ENCODE results near the gene PALD1. TPM values are rescaled to one million over a fixed set of nuclear protein-coding genes. Genes with fewer than 3 reads are reported as not detected.

Gene PALD1
- total RNA-seq, 2 donors from 2014 or later: 4.9 to 11.7 TPM

DNA sequence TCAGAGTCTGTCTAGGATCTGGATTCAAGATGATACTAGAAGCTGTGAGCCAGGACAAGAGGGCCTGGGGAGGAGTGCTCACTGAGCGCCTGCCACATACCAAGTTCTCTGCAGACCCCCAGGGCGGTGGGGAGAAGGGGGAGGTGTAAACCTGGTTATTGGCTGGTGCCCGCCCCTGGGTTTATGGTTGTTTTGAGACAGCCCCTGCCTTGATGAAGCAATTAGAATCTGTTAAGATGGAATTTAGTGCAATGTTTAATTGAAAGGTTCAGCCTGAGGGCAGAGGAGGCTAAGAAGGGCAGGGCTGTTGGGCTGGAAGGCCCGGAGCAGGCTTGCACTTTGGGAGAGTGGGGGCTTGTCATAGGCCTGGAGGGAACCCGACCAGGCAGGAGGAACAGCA, 81.3 kb downstream of the PALD1 start:
- H3K4me1 ChIP-seq: no peaks in the 10 kb centered on the region
- no peak overlapping the region for H3K4me3 ChIP-seq
- no peaks in the 10 kb centered on the region for H3K27me3 ChIP-seq
- no peaks in the 10 kb centered on the region for H3K36me3 ChIP-seq (replicated peaks in 1 of 2; ENCODE audit: insufficient read depth in 1 of 2, low read depth in 2 of 2)
- no peaks in the 10 kb centered on the region for H3K9me3 ChIP-seq
- intact Hi-C loops (cut with DNase I): loop anchor here (10.0 kb wide), 1 partner anchor 725 kb away; no protein-coding TSS in a partner anchor
- DNase-seq (no peak), ATAC-seq (no peak)
- no peak for TF ChIP-seq POLR2A (IDR thresholded peaks at IDR 0.05)
- TF ChIP-seq, protein P1, sequence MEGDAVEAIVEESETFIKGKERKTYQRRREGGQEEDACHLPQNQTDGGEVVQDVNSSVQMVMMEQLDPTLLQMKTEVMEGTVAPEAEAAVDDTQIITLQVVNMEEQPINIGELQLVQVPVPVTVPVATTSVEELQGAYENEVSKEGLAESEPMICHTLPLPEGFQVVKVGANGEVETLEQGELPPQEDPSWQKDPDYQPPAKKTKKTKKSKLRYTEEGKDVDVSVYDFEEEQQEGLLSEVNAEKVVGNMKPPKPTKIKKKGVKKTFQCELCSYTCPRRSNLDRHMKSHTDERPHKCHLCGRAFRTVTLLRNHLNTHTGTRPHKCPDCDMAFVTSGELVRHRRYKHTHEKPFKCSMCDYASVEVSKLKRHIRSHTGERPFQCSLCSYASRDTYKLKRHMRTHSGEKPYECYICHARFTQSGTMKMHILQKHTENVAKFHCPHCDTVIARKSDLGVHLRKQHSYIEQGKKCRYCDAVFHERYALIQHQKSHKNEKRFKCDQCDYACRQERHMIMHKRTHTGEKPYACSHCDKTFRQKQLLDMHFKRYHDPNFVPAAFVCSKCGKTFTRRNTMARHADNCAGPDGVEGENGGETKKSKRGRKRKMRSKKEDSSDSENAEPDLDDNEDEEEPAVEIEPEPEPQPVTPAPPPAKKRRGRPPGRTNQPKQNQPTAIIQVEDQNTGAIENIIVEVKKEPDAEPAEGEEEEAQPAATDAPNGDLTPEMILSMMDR (IDR thresholded peaks at IDR 0.05): no peak
- no peak overlapping the region for H3K27ac ChIP-seq
- 82 to 89% methylated on average over 5 of the region's 5 CpGs for WGBS, 2 donors

DNA sequence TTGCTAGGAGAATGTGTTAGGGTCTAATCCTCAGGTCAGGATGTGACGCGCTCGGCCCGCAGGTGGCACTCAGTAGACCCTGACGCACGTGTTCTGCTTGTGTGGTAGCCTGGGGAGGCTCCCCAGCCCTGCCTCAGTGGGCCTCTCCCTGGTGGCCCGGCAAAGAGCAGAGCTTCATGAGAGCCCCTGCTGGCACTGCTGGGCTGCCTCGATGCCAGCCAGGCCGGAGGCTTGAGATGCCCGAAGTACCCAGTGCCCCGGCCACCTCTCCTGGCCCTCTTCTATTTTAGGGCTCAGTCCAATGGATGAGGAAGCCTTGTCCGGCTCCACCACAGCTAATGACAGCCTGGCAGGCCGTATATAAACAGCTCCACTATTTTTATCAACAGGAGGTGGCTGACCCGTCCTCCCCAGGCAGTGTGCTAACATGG, 82.0 kb downstream of the PALD1 start:
- Histone ChIP-seq H3K27me3 (no peaks in the 10 kb centered on the region), H3K9me3 (no peaks in the 10 kb centered on the region), H3K4me3 (no peak overlapping the region), H3K27ac (no peak overlapping the region), H3K36me3 (replicated peaks in 1 of 2; ENCODE audit: insufficient read depth in 1 of 2, low read depth in 2 of 2) (no peaks in the 10 kb centered on the region), H3K4me1 (no peaks in the 10 kb centered on the region)
- WGBS, 2 donors: 78 to 83% methylated on average over 9 to 13 of the region's 14 CpGs
- peak in 1 of 4 donors; percentile 11 for DNase-seq
- no peak for ATAC-seq
- intact Hi-C loops (cut with DNase I): no loop called here
- TF ChIP-seq, protein P1 (IDR thresholded peaks at IDR 0.05): no peak
- no peak for TF ChIP-seq POLR2A (IDR thresholded peaks at IDR 0.05)

DNA sequence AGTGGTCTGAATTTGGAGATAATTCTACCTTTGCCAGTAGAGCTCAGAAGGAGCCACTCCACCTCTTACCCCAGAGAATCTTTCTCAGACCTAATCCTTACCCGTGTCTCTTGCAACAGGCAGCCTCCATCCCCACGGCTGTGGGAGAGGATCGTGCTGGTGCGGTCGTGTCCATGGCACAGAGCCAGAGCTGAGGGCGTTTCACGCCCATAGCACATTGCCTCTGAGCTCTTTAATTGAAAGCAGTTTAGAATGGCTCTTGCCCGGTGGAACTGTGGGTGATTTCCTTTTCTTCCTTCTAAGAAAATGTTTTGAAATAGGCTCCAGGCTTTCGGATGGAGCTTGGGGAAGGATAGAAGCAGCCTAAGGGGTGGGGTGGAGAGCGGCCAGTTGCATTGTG, 82.5 kb downstream of the PALD1 start:
- DNase-seq (peak in 1 of 4 donors; percentile 9), ATAC-seq (no peak)
- TF ChIP-seq POLR2A (IDR thresholded peaks at IDR 0.05): no peak
- TF ChIP-seq, protein P1 (IDR thresholded peaks at IDR 0.05): no peak
- no peaks in the 10 kb centered on the region for H3K36me3 ChIP-seq (replicated peaks in 1 of 2; ENCODE audit: insufficient read depth in 1 of 2, low read depth in 2 of 2)
- WGBS, 2 donors: 60 to 76% methylated on average over 10 of the region's 10 CpGs
- H3K27ac ChIP-seq: no peak overlapping the region
- intact Hi-C loops (cut with DNase I): no loop called here
- H3K9me3 ChIP-seq: no peaks in the 10 kb centered on the region
- no peaks in the 10 kb centered on the region for H3K4me1 ChIP-seq
- no peak overlapping the region for H3K4me3 ChIP-seq
- H3K27me3 ChIP-seq: no peaks in the 10 kb centered on the region

DNA sequence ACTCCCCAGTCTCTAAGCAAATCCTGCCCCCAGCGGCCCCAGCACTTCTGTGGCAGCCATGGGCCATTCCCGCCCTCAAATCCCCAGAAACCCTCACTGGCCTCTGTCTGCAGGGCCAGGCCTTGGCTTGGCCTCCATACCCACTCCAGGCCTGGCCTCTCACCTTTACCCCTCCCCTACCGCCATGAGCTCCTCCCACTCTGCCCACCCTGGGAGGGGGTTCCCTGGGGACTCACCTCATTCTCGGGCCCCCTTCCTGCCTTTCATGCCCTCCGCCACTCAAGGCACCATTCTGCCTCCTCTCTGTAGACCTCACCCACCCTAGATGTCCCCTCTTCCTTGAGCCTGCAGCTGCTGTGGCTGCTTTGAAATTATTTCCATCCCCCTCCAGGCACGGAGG, 83.0 kb downstream of the PALD1 start:
- no peak for ATAC-seq
- Histone ChIP-seq H3K27me3 (no peaks in the 10 kb centered on the region), H3K36me3 (replicated peaks in 1 of 2; ENCODE audit: insufficient read depth in 1 of 2, low read depth in 2 of 2) (no peaks in the 10 kb centered on the region), H3K9me3 (no peaks in the 10 kb centered on the region), H3K4me3 (no peak overlapping the region), H3K27ac (no peak overlapping the region), H3K4me1 (no peaks in the 10 kb centered on the region)
- intact Hi-C loops (cut with DNase I): no loop called here
- 77 to 83% methylated on average over 6 of the region's 6 CpGs for WGBS, 2 donors
- no peak for TF ChIP-seq POLR2A (IDR thresholded peaks at IDR 0.05)
- TF ChIP-seq, protein P1 (IDR thresholded peaks at IDR 0.05): no peak
- DNase-seq: no peak

DNA sequence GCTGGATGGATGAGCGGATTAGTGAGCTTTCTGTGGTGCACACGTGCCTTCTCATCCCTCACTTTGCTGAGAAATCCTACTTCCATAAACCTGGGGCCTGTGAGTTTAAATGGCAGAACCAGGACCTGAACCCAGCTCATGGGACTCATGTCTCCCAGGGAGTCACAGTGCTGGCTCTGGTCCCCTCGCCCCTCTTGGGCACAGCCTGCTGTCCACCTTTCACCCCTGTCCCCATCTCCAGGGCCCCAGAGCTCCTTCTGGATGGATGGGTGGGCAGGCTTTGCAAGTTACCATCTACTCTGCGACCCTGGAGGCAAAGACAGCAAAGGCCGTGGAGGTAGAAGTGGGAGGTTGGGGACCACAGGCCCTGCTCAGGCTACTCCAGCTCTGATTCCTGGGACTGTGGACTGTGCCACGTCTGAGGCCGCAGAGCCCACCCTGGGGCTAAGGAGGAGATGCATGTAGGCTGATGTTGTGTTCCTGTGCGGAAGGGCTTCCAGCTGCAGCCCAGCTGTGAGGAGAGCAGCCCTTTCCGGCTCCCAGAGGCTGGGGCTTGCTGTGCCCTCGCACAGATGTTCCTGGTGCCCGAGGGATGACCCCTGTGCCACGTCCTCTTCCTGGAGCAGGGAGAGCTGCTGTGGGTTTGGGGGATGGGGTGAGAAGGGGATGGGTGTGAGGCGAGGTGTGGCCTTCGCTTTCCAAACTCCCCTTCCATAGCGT, 83.6 kb downstream of the PALD1 start:
- no peak for TF ChIP-seq POLR2A (IDR thresholded peaks at IDR 0.05)
- TF ChIP-seq, protein P1 (IDR thresholded peaks at IDR 0.05): no peak
- ATAC-seq: no peak

More for the DNA sequence above, 83.6 kb downstream of the PALD1 start:
- Histone ChIP-seq H3K27me3 (no peaks in the 10 kb centered on the region), H3K9me3 (no peaks in the 10 kb centered on the region), H3K4me3 (no peak overlapping the region), H3K36me3 (replicated peaks in 1 of 2; ENCODE audit: insufficient read depth in 1 of 2, low read depth in 2 of 2) (no peaks in the 10 kb centered on the region), H3K27ac (no peak overlapping the region), H3K4me1 (no peaks in the 10 kb centered on the region)
- 70% methylated on average over 8 to 15 of the region's 15 CpGs for WGBS, 2 donors
- DNase-seq: peak in 1 of 4 donors; percentile 1
- intact Hi-C loops (cut with DNase I): no loop called here

All from body of pancreas (tissue), 4 donors.